GM12878 (cell line): ENCODE results near the gene NFS1. TPM values are rescaled to one million over a fixed set of nuclear protein-coding genes. Genes with fewer than 3 reads are reported as not detected.
A peak's percentile ranks its signal among the peaks of the same experiment; 100 is the strongest.

Source experiments
- BMI1 ChIP-seq: fragments of 450-650 bp; IDR thresholded peaks from 2 replicates; pipeline ENCODE4 v1.6.1; 2016; ENCODE audit warnings: mild to moderate bottlenecking, moderate library complexity, borderline replicate concordance
- ESRRA ChIP-seq: IDR thresholded peaks from 2 replicates; pipeline ENCODE4 v1.6.1; 2012; ENCODE audit warnings: mild to moderate bottlenecking, low read length, improper control_type of control experiment
- HDAC2 ChIP-seq: fragments of 200-600 bp; sonication (generic); IDR thresholded peaks from 2 replicates; pipeline ENCODE4 v1.6.1; 2017
- YBX1 ChIP-seq: fragments of 450-650 bp; IDR thresholded peaks from 2 replicates; pipeline ENCODE4 v1.6.1; 2016; ENCODE audit warnings: antibody characterized with exemption
- polyA plus RNA-seq, 11 experiments: library from polyadenylated mRNA; depleted of rRNA in 4 of 11; unstranded in 6 of 11; stranded (reverse) in 5 of 11; fragments of >200 nt; fragmentation: Nextera tagmentation in 4 of 11; fragmentation: Illumina TruSeq in 1 of 11; extraction: Ambion mirVana in 4 of 11; extraction: Trizol in 1 of 11; gene quantifications; 1 replicate in 1 of 11; 2 replicates in 10 of 11; pipeline versions ENCODE4 v1.2.1 to v1.2.3, GENCODE V29; 2011 to 2016; ENCODE audit warnings: inconsistent platforms in 2 of 11, missing spikeins in 2 of 11, low read depth in 1 of 11
- total RNA-seq, 4 experiments: library from RNA; depleted of rRNA in 3 of 4; stranded (reverse); fragments of >200 nt in 3 of 4; fragmentation: Illumina TruSeq in 1 of 4; extraction: Trizol in 1 of 4; gene quantifications; 2 replicates each; pipeline versions ENCODE4 v1.2.1 to v1.2.3, GENCODE V29; 2013 to 2021
- TF ChIP-seq, protein P1 (sequence below): fragments of 450-650 bp; formaldehyde crosslinking; IDR thresholded peaks from 2 replicates; pipeline ENCODE4 v1.4.0; 2022; ENCODE audit warnings: mild to moderate bottlenecking, moderate library complexity
- TF ChIP-seq, protein P2 (sequence below): fragments of 450-650 bp; conservative IDR thresholded peaks from 2 replicates; pipeline ENCODE4 v1.6.1; 2017; ENCODE audit warnings: mild to moderate bottlenecking, moderate library complexity
- TF ChIP-seq, protein P3 (sequence below): fragments of 450-650 bp; IDR thresholded peaks from 2 replicates; pipeline ENCODE4 v1.6.1; 2017; ENCODE audit warnings: mild to moderate bottlenecking, moderate library complexity

NFS1 gene
- total and polyA plus RNA-seq, 10 of the 15 experiments (the other 5 are each of a cell fraction or from before 2014, with no cell fraction given), result 9.2 to 74.1 (median 38.6) TPM

DNA sequence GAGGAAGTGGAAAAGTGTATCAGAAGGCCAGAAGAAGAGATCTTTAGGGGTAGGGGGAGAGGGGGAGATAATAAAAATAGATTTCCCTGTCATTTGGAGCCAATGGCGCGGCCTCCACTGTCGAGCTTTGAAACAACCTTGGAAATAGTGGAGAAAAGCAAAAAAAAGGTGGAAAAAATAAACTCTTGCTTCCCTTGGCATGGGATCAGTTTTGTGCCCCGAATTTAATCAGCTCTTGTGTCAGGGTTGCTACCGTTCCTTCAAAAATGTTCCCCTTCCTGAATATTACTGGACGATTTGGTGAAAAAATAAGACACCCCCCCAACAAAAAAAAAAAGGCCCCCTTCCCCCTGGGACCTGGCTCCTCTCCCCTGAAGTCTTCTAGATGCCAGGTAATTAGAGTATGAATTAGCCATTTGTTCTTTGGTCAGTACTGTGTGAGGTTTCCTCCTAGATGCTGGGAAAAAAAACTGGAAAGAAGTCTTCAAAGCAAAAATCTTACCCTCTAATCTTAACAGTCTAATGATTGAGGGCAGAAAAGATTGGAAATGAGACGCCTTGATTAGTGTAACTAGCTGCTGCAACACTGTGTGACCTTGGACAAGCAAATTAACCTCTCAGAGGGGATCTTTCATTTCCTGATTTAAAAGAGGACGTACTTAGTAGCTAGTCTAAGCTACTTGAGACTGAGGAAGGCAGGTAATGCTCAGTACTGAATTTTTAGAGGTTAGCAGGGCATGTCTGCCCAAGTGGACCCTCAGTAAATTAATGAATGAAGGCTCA, 43.8 kb upstream of the NFS1 start (continued):
- TF ChIP-seq, protein P1, sequence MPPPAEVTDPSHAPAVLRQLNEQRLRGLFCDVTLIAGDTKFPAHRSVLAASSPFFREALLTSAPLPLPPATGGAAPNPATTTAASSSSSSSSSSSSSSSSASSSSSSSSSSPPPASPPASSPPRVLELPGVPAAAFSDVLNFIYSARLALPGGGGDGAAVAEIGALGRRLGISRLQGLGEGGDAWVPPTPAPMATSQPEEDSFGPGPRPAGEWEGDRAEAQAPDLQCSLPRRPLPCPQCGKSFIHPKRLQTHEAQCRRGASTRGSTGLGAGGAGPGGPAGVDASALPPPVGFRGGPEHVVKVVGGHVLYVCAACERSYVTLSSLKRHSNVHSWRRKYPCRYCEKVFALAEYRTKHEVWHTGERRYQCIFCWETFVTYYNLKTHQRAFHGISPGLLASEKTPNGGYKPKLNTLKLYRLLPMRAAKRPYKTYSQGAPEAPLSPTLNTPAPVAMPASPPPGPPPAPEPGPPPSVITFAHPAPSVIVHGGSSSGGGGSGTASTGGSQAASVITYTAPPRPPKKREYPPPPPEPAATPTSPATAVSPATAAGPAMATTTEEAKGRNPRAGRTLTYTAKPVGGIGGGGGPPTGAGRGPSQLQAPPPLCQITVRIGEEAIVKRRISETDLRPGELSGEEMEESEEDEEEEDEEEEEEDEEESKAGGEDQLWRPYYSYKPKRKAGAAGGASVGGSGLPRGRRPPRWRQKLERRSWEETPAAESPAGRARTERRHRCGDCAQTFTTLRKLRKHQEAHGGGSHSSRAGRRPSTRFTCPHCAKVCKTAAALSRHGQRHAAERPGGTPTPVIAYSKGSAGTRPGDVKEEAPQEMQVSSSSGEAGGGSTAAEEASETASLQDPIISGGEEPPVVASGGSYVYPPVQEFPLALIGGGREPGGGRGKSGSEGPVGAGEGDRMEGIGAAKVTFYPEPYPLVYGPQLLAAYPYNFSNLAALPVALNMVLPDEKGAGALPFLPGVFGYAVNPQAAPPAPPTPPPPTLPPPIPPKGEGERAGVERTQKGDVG, result 0 out of 2 replicates have a peak, but pooled peaks have one; percentile 22
- no peak for TF ChIP-seq YBX1
- TF ChIP-seq, protein P2, sequence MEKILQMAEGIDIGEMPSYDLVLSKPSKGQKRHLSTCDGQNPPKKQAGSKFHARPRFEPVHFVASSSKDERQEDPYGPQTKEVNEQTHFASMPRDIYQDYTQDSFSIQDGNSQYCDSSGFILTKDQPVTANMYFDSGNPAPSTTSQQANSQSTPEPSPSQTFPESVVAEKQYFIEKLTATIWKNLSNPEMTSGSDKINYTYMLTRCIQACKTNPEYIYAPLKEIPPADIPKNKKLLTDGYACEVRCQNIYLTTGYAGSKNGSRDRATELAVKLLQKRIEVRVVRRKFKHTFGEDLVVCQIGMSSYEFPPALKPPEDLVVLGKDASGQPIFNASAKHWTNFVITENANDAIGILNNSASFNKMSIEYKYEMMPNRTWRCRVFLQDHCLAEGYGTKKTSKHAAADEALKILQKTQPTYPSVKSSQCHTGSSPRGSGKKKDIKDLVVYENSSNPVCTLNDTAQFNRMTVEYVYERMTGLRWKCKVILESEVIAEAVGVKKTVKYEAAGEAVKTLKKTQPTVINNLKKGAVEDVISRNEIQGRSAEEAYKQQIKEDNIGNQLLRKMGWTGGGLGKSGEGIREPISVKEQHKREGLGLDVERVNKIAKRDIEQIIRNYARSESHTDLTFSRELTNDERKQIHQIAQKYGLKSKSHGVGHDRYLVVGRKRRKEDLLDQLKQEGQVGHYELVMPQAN, result peak; percentile 60; the same call in 1 of the 2 replicates
- TF ChIP-seq HDAC2, result no peak
- TF ChIP-seq, protein P3, sequence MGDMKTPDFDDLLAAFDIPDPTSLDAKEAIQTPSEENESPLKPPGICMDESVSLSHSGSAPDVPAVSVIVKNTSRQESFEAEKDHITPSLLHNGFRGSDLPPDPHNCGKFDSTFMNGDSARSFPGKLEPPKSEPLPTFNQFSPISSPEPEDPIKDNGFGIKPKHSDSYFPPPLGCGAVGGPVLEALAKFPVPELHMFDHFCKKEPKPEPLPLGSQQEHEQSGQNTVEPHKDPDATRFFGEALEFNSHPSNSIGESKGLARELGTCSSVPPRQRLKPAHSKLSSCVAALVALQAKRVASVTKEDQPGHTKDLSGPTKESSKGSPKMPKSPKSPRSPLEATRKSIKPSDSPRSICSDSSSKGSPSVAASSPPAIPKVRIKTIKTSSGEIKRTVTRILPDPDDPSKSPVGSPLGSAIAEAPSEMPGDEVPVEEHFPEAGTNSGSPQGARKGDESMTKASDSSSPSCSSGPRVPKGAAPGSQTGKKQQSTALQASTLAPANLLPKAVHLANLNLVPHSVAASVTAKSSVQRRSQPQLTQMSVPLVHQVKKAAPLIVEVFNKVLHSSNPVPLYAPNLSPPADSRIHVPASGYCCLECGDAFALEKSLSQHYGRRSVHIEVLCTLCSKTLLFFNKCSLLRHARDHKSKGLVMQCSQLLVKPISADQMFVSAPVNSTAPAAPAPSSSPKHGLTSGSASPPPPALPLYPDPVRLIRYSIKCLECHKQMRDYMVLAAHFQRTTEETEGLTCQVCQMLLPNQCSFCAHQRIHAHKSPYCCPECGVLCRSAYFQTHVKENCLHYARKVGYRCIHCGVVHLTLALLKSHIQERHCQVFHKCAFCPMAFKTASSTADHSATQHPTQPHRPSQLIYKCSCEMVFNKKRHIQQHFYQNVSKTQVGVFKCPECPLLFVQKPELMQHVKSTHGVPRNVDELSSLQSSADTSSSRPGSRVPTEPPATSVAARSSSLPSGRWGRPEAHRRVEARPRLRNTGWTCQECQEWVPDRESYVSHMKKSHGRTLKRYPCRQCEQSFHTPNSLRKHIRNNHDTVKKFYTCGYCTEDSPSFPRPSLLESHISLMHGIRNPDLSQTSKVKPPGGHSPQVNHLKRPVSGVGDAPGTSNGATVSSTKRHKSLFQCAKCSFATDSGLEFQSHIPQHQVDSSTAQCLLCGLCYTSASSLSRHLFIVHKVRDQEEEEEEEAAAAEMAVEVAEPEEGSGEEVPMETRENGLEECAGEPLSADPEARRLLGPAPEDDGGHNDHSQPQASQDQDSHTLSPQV, result 0 out of 2 replicates have a peak, but pooled peaks have one; percentile 5
- TF ChIP-seq ESRRA, result peak; percentile 91; the same call in 1 of the 2 replicates
- TF ChIP-seq BMI1, result peak; percentile 47; the same call in 1 of the 2 replicates
